Left kidney (tissue), 8 donors: ENCODE measurements around the gene PERCC1. TPM values are rescaled to one million over a fixed set of nuclear protein-coding genes. Genes with fewer than 3 reads are reported as not detected.

Experiments
- DNase-seq: peaks from one replicate; pipeline ENCODE4 v3.0.0-alpha.2; 2013
- long read RNA-seq, 8 donors: transcript quantifications; one replicate each; lab custom pipeline, GENCODE V29; 2026
- polyA plus RNA-seq: library from polyadenylated mRNA; unstranded; fragments of 120-200 nt; gene quantifications from one replicate; pipeline ENCODE4 v1.2.1, GENCODE V29; 2013; ENCODE audit not compliant: insufficient read length

Gene PERCC1
- 0.20 TPM for polyA plus RNA-seq
- long read RNA-seq, donor 1, result 0 reads
- long read RNA-seq, donor 2, result 0 reads
- long read RNA-seq, donor 3, result 0 reads
- long read RNA-seq, donor 4, result 0 reads
- long read RNA-seq, donor 5, result 0 reads
- long read RNA-seq, donor 6, result 0 reads
- long read RNA-seq, donor 7, result 0 reads
- long read RNA-seq, donor 8, result 0 reads

DNA sequence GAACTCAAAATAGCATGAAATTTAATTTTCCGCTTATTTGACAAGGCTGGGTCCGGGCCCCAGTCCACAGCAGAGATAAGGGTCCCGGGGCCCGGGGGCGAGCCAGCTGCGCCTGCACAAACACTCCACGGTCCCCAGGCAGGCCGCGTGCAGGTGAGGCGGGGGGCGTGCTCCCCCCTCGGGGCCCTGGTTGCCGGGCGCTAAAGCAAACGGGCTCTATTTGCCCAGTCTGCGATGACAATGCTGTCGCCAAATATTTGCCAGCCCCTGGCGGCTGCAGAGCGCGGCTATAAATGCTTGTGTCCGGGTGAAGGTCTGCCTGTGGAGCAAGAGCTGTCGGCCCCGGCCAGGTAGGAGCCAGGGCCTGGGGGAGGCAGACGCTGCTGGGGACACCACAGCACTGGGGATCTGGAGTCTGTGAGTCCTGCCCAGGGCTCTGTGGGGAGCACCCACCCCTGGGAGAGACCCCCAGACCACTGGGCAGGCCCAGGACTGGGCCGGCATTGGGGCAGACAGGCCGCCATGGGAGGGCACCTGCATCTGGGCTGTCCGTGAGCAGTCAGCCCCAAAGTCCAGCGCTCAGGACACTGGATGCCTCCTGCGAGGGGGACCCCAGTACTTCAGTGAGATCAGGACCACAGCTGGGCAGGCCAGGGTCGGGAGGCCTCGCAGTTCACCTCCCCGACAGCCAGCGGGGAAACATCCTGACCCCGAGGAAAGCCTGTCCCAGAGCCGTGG is at the start of gene PERCC1:
Gene PERCC1, plus strand, starts transcription at position 320 of the 738 bp plus-strand sequence. CDS start 1,516 bp downstream, outside the sequence.
- no peak for DNase-seq

- DNase-seq, result no peak
Observed at GRCh38 chr16:1381612-1382406, 49.1 kb upstream of the PERCC1 start.

DNA sequence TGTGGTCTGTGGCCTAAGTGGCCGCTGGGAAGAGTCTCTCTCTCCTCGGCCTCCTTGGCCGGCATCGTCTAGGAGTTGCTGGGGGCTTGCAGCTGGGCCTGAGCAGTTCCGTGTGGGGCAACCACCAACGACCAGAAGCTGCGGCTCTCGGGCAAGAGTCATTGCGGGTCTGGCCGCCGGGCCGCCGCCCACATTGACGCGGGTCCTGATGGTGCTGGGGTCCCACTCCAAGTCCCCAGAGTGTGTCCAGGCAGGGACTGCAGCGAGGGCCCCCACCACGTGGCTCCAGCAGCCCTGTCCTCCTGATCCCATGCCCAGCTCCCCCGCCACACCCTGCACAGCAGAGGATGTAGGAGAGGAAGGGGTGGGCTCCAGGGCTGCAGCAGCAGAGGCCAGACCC is 47.3 kb upstream of the PERCC1 start:
- no peak for DNase-seq

DNA sequence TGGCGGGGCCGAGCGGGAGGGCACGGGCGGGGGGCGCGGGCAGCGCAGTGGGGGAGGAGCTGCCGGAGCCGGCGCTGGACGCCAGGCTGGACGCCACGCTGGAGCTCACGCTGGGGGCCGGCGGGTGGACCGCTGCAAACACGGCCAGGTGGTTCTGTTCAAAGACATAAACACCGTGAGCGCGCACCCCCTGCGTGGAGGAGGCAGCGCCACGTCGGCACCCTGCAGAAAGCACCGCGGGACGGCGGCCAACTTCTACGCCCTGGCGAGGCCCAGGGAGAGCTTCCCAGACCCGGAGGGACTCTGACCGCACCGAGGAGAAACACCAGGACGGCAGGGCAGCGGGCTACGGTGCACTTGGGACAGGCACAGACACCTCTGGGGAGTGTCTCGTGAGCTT is 45.6 kb upstream of the PERCC1 start:
- no peak for DNase-seq

- DNase-seq, result no peak
Observed at GRCh38 chr16:1387331-1387730, 43.5 kb upstream of the PERCC1 start.

DNA sequence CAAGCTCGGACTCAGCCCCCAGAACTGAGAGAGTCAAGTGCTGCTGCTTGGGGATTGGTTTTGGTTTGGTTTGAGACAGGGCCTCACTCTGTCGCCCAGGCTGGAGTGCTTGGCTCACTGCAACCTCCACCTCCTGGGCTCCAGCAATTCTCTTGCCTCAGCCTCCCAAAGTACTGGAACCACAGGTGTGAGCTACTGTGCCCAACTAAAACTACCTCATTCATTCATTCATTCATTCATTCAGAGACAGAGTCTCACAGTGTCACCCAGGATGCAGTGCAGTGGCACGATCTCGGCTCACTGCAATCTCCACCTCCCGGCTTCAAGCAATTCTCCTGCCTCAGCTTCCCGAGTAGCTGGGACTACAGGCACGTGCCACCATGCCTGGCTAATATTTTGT is 41.1 kb upstream of the PERCC1 start:
- no peak for DNase-seq

DNA sequence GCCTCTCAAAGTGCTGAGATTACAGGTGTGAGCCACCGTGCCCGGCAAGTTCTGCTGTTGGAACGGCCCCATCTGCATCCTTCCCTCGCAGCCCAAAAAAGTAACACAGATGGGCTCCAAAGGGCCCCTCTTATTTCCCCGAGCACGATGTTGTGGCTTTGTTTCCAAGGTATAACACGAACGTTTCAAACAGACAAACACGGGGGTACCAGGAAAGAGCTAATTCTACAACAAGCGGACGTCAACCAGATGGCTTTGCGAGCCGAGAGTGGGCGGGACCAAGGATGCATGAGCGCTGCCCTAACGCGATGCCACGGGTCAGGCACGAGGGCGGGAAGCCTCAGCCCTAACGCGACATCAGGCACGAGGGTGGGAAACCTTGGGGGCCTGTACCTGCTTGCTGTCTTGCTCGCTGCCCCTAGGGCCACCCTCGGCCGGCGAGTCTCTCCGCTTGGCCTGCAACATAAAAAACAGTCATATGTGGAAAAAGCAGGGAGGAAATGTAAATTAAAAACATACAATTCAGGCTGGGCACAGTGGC is 40.6 kb upstream of the PERCC1 start:
- DNase-seq, result no peak

- no peak for DNase-seq
Observed at GRCh38 chr16:1392826-1393225, 38.1 kb upstream of the PERCC1 start.

DNA sequence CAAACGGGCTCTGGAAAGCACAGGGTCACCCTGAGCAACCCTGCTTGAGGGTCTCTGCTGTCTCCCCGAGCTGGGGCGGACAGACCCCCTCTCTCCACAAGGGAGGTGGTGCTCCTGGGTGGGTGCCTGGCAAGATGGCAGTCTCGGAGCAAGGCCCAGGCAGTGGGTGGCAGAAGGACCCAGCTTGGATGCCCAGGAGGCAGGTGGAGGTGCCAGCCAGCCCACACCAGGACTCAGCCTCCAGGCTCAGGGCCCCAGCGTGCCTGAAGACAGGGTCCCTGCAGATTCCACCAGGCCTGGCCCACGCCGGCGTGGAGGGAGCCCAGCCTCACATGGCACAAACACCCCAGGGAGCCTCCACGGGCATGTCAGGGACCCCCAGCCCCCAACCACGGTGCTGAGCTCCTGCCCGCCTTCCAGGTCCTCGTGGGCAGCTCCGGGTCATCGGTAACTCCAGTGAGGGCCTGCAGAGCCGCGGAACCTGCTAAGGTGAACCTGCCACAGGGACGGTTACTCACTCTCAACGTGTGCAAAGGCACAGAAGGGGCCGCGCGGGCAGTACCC is 37.2 kb upstream of the PERCC1 start:
- no peak for DNase-seq

- no peak for DNase-seq
Observed at GRCh38 chr16:1394367-1394951, 36.4 kb upstream of the PERCC1 start.

GRCh38 chr16:1395444-1396031 is 35.3 kb upstream of the PERCC1 start:
- DNase-seq, result no peak

DNA sequence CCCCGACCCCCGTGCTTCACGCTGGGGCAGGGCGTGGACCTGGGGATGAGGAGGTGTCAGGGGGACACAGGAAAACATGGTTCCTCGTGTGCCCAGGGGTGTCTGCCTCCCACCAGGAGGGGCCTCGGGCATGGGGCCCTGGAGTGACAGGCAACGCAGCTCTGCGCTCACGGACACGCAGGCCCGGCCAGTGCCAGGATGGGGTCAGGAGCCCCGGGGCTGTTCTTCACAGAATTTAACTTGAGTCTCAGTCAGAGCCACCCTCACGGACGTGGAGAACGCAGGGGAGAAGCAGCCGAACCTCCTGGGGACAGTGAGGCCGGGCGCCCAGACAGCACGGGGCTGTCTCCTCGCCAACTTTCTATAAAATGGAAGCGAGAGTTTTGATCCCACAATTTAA is 33.1 kb upstream of the PERCC1 start:
- DNase-seq, result no peak

DNA sequence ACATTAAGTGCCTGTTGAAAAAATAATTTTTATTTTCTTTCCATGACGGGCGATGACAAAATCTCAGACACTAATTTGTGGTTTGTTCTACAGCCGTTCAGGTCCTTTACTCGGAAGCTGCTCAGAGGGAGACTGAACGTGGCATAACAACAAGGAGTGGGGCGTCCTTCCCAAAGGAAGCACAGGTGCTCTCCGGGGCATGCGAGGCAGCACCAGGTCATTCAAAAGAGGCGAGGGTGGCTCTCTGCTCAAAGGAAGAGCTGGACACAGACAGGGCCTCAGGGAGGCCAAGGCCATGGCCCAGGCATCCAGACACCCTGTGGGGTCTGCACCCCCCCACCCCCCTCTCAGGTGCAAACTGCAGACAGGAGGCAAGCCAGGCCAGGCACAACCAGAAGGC is 32.5 kb upstream of the PERCC1 start:
- no peak for DNase-seq

DNA sequence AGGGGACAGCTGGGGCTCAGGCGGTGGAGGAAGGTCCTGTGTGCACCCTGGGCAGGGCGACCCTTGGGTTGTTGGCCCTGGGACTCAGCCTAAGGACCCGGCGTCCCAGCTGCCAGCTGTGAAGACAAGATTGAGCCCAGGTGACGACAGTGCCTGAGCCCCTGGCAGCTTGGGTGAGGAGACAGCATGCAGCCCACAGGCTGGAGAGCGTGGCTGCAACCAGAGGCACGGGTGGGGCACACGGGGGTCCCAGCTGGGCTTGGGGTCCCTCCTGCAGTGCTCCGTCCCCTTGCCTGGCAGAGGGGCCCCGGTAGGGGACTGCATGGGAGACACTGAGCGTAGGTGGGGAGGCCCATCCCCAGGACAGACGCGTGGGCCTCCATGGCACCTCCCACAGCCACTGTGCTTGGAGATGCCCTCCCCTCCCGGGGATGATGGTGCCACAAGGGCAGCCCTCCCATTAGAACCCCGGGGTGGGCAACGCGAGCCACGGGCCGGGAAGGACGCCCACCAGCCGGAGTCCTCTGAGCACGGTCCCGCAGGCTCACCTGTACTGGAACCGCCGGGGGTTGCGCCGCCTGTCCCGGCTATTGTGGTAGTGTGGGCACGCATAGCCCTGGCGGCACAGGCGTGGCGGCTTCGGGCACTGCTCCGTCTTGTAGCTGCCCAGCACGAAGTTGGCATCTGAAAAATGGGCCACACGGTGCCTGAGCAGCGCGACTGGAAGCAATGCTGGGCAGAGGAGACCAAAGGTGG is 31.9 kb upstream of the PERCC1 start:
- no peak for DNase-seq

DNA sequence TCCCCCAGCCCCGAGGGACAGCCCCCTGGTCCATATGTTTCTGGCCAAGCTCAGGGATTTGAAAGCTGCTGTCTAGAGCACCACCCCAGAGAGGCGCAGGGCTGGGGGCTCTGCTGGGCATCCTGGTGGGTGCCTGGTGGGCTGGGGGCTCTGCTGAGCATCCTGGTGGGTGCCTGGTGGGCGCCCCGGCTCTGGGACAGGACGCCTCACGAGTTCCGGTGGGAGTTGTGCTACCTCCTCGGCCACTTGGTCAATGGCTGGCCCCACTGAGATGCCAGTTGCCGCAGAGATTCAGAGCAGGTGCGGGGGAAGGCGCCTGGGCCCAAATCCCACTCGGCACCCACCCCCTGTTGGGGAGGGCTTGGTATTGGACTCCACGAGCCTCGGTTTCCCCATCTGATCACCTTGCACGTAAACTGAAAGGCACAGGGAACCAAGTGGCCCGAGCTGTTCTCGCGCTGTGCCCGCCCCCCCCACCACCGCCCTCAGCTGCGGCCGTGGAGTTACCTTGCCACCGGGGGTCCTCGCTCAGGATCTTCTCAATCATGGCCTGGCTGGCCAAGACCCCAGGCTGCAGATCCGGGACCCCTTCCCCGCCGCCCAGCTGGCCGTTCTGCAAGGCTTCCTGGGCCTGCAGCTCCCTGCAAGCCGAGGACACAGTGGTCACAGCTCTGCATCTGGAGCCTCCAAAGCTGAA is 29.7 kb upstream of the PERCC1 start:
- no peak for DNase-seq

GRCh38 chr16:1401758-1402154 is 29.1 kb upstream of the PERCC1 start:
- no peak for DNase-seq

DNA sequence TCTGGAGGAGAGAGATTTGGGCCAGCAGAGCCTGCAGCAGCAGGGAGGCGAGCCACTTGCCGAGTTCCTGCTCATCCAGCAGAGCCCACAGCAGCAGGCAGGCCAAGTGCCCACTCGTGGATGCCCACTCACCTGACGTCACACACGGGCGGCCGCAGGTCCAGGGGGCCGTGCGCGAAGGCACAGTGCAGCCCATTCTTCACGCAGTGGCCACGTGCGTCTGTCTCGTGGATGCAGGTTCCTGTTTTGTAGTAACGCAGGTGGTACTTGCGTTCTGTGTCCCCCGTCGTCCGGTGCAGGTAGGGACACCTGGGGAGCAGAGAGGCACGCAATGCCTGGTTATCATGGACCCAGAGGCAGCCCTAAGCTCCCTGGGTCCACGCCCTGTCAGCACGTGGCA is 27.8 kb upstream of the PERCC1 start:
- no peak for DNase-seq

GRCh38 chr16:1403733-1404132 is 27.1 kb upstream of the PERCC1 start:
- DNase-seq, result no peak

- no peak for DNase-seq
Observed at GRCh38 chr16:1407753-1408152, 23.1 kb upstream of the PERCC1 start.

- peak; percentile 90 for DNase-seq
Observed at GRCh38 chr16:1408171-1408837, 22.6 kb upstream of the PERCC1 start.
